Hepatocyte (in vitro differentiated cells): ENCODE results near the gene XRN1. TPM values are rescaled to one million over a fixed set of nuclear protein-coding genes. Genes with fewer than 3 reads are reported as not detected.
A peak's percentile ranks its signal among the peaks of the same experiment; 100 is the strongest.

Experiments
- DNase-seq: peaks from one replicate; pipeline ENCODE4 v3.0.0-alpha.2; 2016; ENCODE audit warnings: low spot score
- H2AFZ ChIP-seq: fragments of 200-600 bp; sonication (generic); 2 replicates; pipeline ENCODE4 v1.6.0; 2016; ENCODE audit warnings: antibody characterized with exemption, mild to moderate bottlenecking
- H3K27ac ChIP-seq: fragments of 200-600 bp; sonication (generic); 2 replicates; pipeline ENCODE4 v1.5.1; 2016; ENCODE audit warnings: mild to moderate bottlenecking
- H3K27me3 ChIP-seq: fragments of 200-600 bp; sonication (generic); 2 replicates; pipeline ENCODE4 v1.6.1; 2016
- H3K36me3 ChIP-seq: fragments of 200-600 bp; sonication (generic); replicated peaks from 2 replicates; pipeline ENCODE4 v1.5.1; 2016; ENCODE audit warnings: low read depth; ENCODE audit not compliant: insufficient read depth
- H3K4me1 ChIP-seq: fragments of 200-600 bp; sonication (generic); 2 replicates; pipeline ENCODE4 v1.5.1; 2016; ENCODE audit warnings: mild to moderate bottlenecking, moderate library complexity; ENCODE audit not compliant: insufficient read depth
- H3K4me2 ChIP-seq: fragments of 200-600 bp; sonication (generic); 2 replicates; pipeline ENCODE4 v1.6.0; 2016
- H3K4me3 ChIP-seq: fragments of 200-600 bp; sonication (generic); 2 replicates; pipeline ENCODE4 v1.5.1; 2016; ENCODE audit warnings: mild to moderate bottlenecking
- H3K79me2 ChIP-seq: fragments of 200-600 bp; sonication (generic); 2 replicates; pipeline ENCODE4 v1.6.0; 2017; ENCODE audit warnings: mild to moderate bottlenecking
- H3K9me2 ChIP-seq: fragments of 200-600 bp; sonication (generic); replicated peaks from 2 replicates; pipeline ENCODE4 v1.6.0; 2017; ENCODE audit warnings: mild to moderate bottlenecking; ENCODE audit not compliant: insufficient read depth
- H3K9me3 ChIP-seq: fragments of 200-600 bp; sonication (generic); 2 replicates; pipeline ENCODE4 v1.5.1; 2016; ENCODE audit warnings: low read depth, mild to moderate bottlenecking
- H4K20me1 ChIP-seq: fragments of 200-600 bp; sonication (generic); 2 replicates; pipeline ENCODE4 v1.6.0; 2016; ENCODE audit warnings: mild to moderate bottlenecking; ENCODE audit not compliant: insufficient read depth, poor library complexity, severe bottlenecking
- EZH2 ChIP-seq: fragments of 200-600 bp; sonication (generic); IDR thresholded peaks from 2 replicates; pipeline ENCODE4 v1.6.1; 2016; ENCODE audit warnings: antibody characterized with exemption, mild to moderate bottlenecking, borderline replicate concordance
- EZH2phosphoT487 ChIP-seq: fragments of 200-600 bp; sonication (generic); IDR thresholded peaks from one replicate; pipeline ENCODE4 v1.6.1; 2018; ENCODE audit warnings: antibody characterized with exemption, mild to moderate bottlenecking, low read depth, moderate library complexity; ENCODE audit not compliant: unreplicated experiment, severe bottlenecking
- WGBS: methylation state at CpG from one replicate; pipeline ENCODE4 v1.1.6; 2016; ENCODE audit warnings: low lambda C conversion rate; ENCODE audit errors: missing lambda C conversion rate; 5-methylcytosine and 5-hydroxymethylcytosine counted together
- polyA plus RNA-seq: library from polyadenylated mRNA; unstranded; fragments of >200 nt; fragmentation: Nextera tagmentation; extraction: Ambion mirVana; gene quantifications from 2 replicates; pipeline ENCODE4 v1.2.1, GENCODE V29; 2016
- total RNA-seq: library from RNA; depleted of rRNA; stranded (reverse); fragments of >200 nt; gene quantifications from 2 replicates; pipeline ENCODE4 v1.2.3, GENCODE V29; 2014
- TF ChIP-seq, protein P1 (sequence below): fragments of 200-600 bp; sonication (generic); IDR thresholded peaks from 2 replicates; pipeline ENCODE4 v1.5.1; 2016; ENCODE audit warnings: antibody characterized with exemption, mild to moderate bottlenecking; ENCODE audit not compliant: poor library complexity

XRN1 gene, protein sequence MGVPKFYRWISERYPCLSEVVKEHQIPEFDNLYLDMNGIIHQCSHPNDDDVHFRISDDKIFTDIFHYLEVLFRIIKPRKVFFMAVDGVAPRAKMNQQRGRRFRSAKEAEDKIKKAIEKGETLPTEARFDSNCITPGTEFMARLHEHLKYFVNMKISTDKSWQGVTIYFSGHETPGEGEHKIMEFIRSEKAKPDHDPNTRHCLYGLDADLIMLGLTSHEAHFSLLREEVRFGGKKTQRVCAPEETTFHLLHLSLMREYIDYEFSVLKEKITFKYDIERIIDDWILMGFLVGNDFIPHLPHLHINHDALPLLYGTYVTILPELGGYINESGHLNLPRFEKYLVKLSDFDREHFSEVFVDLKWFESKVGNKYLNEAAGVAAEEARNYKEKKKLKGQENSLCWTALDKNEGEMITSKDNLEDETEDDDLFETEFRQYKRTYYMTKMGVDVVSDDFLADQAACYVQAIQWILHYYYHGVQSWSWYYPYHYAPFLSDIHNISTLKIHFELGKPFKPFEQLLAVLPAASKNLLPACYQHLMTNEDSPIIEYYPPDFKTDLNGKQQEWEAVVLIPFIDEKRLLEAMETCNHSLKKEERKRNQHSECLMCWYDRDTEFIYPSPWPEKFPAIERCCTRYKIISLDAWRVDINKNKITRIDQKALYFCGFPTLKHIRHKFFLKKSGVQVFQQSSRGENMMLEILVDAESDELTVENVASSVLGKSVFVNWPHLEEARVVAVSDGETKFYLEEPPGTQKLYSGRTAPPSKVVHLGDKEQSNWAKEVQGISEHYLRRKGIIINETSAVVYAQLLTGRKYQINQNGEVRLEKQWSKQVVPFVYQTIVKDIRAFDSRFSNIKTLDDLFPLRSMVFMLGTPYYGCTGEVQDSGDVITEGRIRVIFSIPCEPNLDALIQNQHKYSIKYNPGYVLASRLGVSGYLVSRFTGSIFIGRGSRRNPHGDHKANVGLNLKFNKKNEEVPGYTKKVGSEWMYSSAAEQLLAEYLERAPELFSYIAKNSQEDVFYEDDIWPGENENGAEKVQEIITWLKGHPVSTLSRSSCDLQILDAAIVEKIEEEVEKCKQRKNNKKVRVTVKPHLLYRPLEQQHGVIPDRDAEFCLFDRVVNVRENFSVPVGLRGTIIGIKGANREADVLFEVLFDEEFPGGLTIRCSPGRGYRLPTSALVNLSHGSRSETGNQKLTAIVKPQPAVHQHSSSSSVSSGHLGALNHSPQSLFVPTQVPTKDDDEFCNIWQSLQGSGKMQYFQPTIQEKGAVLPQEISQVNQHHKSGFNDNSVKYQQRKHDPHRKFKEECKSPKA (N-terminal part only)
- total RNA-seq (39.5 and 40.2 TPM in 2 replicates), polyA plus RNA-seq (6.0 and 7.3 TPM in 2 replicates)

DNA sequence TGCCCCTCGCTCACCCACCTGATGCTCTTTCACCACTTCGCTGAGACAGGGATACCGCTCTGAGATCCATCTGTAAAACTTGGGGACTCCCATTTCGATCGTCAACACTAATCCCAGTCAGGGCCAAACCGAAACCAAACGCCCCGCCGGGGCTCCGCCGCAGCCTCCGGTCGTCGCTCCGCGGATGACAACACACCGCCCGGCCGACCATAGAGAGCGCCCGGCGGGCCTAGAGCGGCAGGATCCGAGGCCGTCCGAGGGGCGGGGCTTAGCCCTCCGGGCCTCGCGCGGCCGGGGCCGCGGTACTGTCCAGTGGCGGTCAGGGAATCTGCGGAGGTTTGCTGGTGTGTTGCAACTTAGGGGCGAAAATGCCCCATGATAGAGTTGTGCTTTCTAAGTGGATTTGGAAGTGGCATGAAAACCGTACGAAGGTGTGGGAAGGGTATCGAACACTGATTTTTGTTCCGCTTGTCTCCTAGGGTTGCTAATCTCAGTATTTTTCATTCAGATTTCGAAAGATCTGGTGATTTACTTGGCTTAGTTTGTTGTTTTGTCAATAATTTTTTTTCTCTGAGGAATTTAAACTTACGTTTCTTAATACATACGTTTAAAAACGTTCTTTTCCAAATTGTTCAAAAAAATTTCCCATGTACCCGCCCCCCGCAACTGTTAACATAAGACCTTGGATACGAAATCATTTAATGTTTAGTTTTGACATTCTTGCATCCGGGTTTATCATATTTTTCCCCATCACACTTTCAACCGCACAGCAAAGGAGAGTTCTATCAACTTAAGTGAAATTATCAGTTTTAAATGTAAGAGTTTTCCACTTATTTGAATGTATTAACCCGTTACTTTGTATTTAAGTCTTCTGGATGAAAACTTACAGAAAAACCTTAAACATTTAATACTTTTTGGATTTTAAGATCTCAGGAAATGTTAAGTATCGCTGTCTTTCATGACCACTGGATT lies at the start of gene XRN1:
TSS of gene XRN1 (minus strand) at position 186 of the 972 bp plus-strand sequence. CDS start at position 93, 93 bp downstream.
- Histone ChIP-seq H4K20me1 (peaks cover 14% of the 10 kb centered on the region), H3K36me3 (no peaks in the 10 kb centered on the region), H3K27ac (peak within 1 kb of the TSS; percentile 98), H3K79me2 (peaks cover 44% of the 10 kb centered on the region), H3K4me1 (peaks cover 11% of the 10 kb centered on the region), H3K27me3 (no peaks in the 10 kb centered on the region), H3K4me2 (peak within 1 kb of the TSS; percentile 84), H2AFZ (peak within 1 kb of the TSS; percentile 87), H3K4me3 (peak within 1 kb of the TSS; percentile 67), H3K9me3 (no peaks in the 10 kb centered on the region), H3K9me2 (no peaks in the 10 kb centered on the region)
- no peak for TF ChIP-seq EZH2phosphoT487
- no peak for TF ChIP-seq EZH2
- 8% methylated on average over 51 of the region's 52 CpGs for WGBS
- DNase-seq = peak; percentile 98

DNA sequence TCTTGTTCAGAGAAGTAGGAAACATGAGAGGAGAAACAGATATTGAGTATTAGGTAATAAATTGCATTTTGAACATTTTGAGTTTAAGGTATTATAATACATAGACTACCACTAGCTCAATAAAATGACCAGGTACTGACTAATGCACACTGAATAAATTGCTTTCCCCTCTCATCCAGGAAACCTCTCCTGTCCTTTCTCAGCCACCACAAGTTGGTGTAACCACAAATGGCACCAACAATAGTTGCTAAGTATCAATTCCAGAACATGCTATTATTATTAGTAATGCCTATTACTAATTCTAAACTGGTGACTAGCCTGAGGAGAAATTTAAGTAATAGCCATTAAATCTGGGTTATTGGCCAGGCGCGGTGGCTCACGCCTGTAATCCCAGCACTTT lies 47.3 kb upstream of the XRN1 start:
- Histone ChIP-seq H2AFZ (no peak overlapping the region), H3K9me3 (no peaks in the 10 kb centered on the region), H3K27ac (no peak overlapping the region), H3K4me3 (no peak overlapping the region), H3K9me2 (no peaks in the 10 kb centered on the region), H3K27me3 (no peaks in the 10 kb centered on the region), H3K4me1 (no peaks in the 10 kb centered on the region), H4K20me1 (no peaks in the 10 kb centered on the region), H3K79me2 (no peaks in the 10 kb centered on the region), H3K36me3 (no peaks in the 10 kb centered on the region), H3K4me2 (no peak overlapping the region)
- TF ChIP-seq EZH2 = no peak
- TF ChIP-seq, protein P1, sequence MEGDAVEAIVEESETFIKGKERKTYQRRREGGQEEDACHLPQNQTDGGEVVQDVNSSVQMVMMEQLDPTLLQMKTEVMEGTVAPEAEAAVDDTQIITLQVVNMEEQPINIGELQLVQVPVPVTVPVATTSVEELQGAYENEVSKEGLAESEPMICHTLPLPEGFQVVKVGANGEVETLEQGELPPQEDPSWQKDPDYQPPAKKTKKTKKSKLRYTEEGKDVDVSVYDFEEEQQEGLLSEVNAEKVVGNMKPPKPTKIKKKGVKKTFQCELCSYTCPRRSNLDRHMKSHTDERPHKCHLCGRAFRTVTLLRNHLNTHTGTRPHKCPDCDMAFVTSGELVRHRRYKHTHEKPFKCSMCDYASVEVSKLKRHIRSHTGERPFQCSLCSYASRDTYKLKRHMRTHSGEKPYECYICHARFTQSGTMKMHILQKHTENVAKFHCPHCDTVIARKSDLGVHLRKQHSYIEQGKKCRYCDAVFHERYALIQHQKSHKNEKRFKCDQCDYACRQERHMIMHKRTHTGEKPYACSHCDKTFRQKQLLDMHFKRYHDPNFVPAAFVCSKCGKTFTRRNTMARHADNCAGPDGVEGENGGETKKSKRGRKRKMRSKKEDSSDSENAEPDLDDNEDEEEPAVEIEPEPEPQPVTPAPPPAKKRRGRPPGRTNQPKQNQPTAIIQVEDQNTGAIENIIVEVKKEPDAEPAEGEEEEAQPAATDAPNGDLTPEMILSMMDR = no peak
- TF ChIP-seq EZH2phosphoT487 = no peak
- DNase-seq = no peak
- WGBS = 97% methylated on average over 3 of the region's 3 CpGs

DNA sequence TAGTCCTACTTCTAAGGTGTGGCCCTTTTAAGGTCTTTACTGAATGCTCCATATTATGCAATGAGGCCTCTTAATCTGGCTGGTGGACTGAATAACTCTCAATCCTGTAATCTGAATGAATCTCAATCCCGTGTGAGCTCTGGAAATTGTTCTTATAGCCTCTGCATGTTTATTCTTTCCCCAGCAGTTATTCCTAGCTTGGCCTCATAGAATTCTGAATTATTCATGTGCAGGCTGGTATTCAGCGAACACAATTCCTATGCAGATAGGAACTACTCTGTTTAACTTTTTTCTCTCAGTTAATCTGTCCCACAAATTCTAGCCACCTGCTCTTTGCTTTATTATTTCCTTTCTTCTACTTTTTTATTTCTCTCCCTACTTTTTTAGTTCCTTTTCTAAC lies 44.3 kb upstream of the XRN1 start:
- Histone ChIP-seq H3K4me2 (no peak overlapping the region), H4K20me1 (no peaks in the 10 kb centered on the region), H3K4me1 (no peaks in the 10 kb centered on the region), H3K9me2 (no peaks in the 10 kb centered on the region), H3K36me3 (no peaks in the 10 kb centered on the region), H3K79me2 (no peaks in the 10 kb centered on the region), H3K27ac (no peak overlapping the region), H3K4me3 (no peak overlapping the region), H3K27me3 (no peaks in the 10 kb centered on the region), H3K9me3 (no peaks in the 10 kb centered on the region), H2AFZ (no peak overlapping the region)
- WGBS = 90% methylated on average over 2 of the region's 2 CpGs
- TF ChIP-seq EZH2 (no peak), EZH2phosphoT487 (no peak)
- TF ChIP-seq, protein P1 = no peak
- no peak for DNase-seq
